Adrenal gland (tissue), 12 donors: Measurements from ENCODE around the gene ANKRD33. TPM values are rescaled to one million over a fixed set of nuclear protein-coding genes. Genes with fewer than 3 reads are reported as not detected.

ENCODE experiments used
- DNase-seq, 7 donors: peaks; one replicate each; pipeline ENCODE4 v3.0.0-alpha.2; 2019 to 2020
- H3K27ac ChIP-seq, 5 donors: fragments of 200-600 bp; sonication (generic) in 4 of 5; 1 replicate in 3 of 5; 2 replicates in 2 of 5; pipeline versions ENCODE4 v1.5.1 to v1.8.0; 2016 to 2020; ENCODE audit warnings: mild to moderate bottlenecking in 1 of 5
- H3K27me3 ChIP-seq: fragments of 200-600 bp; 2 replicates; pipeline ENCODE4 v1.8.0; 2021
- H3K36me3 ChIP-seq, 2 donors: fragments of 200-600 bp; replicated peaks in 1 of 2; 1 replicate in 1 of 2; 2 replicates in 1 of 2; pipeline versions ENCODE4 v1.5.1 to v1.8.0; 2018 to 2022
- H3K4me1 ChIP-seq, 2 donors: fragments of 200-600 bp; replicated peaks in 1 of 2; 1 replicate in 1 of 2; 2 replicates in 1 of 2; pipeline versions ENCODE4 v1.5.1 to v1.8.0; 2018 to 2021
- H3K4me3 ChIP-seq, 4 donors: fragments of 200-600 bp; sonication (generic) in 3 of 4; one replicate each; pipeline ENCODE4 v1.5.1; 2016 to 2018
- H3K9me3 ChIP-seq, 3 donors: fragments of 200-600 bp; sonication (generic) in 1 of 3; replicated peaks in 1 of 3; 1 replicate in 2 of 3; 2 replicates in 1 of 3; pipeline versions ENCODE4 v1.5.1 to v1.8.0; 2016 to 2021
- POLR2A ChIP-seq, 2 donors: fragments of 450-650 bp; IDR thresholded peaks; one replicate each; pipeline ENCODE4 v1.6.1; 2017; ENCODE audit warnings: antibody characterized with exemption in 2 of 2, mild to moderate bottlenecking in 2 of 2, moderate library complexity in 1 of 2
- WGBS, 4 donors: extraction: QIAGEN DNeasy Blood & Tissue Kit in 2 of 4; methylation state at CpG; one replicate each; pipeline versions ENCODE4 v1.1.5 to v1.1.7; 2013 to 2017; 5-methylcytosine and 5-hydroxymethylcytosine counted together
- intact Hi-C, 2 donors: fragments of 100-400 bp; cut with DNase I; formaldehyde crosslinking; loops; one replicate each; pipeline versions ENCODE4 v1.14.1 to v1.15.0; 2022 to 2023
- polyA plus RNA-seq, 3 donors: library from polyadenylated mRNA; stranded (reverse); fragments of 200-250 nt in 2 of 3; fragments of 350-450 nt in 1 of 3; fragmentation: Illumina TruSeq in 1 of 3; extraction: RNeasy Lipid Tissue Mini Kit (QIAGEN cat#74804) in 1 of 3; gene quantifications; one replicate each; pipeline ENCODE4 v1.2.3, GENCODE V29; 2013 to 2014
- total RNA-seq, 9 donors: library from RNA; depleted of rRNA in 4 of 9; stranded (reverse); fragments of >200 nt in 4 of 9; fragments of 120-200 nt in 1 of 9; fragmentation: NEBNext Ultra II Directional in 1 of 9; extraction: Animal tissue kit (Norgen Biotek cat#: 25700) in 1 of 9; gene quantifications; one replicate each; pipeline versions ENCODE4 v1.1.0 to v1.2.4, GENCODE V29; 2013 to 2023
- TF ChIP-seq, protein P1 (sequence below), 6 experiments: fragments of 450-650 bp in 4 of 6; fragments of 200-600 bp in 2 of 6; sonication (generic) in 1 of 6; IDR thresholded peaks; 1 replicate in 5 of 6; 2 replicates in 1 of 6; pipeline versions ENCODE4 v1.5.1 to v1.8.0; 2016 to 2021; ENCODE audit warnings: antibody characterized with exemption in 6 of 6, mild to moderate bottlenecking in 2 of 6, moderate library complexity in 1 of 6
- donor health status: healthy with polysubstance abuse.
- donor health status: Bipolar disorder and iron deficiency.
- donor health status: DM: yes; HTN: yes; CAD: no.
- donor health status: DM: no; HTN: no; CAD: no.
- donor health status: DM: no; HTN: no; CAD: no.
- donor health status: DM: yes; HTN: yes; CAD: no.

Gene ANKRD33
- total and polyA plus RNA-seq, 12 donors = 0.06 to 0.41 (median 0.24) TPM; not detected in 9

DNA sequence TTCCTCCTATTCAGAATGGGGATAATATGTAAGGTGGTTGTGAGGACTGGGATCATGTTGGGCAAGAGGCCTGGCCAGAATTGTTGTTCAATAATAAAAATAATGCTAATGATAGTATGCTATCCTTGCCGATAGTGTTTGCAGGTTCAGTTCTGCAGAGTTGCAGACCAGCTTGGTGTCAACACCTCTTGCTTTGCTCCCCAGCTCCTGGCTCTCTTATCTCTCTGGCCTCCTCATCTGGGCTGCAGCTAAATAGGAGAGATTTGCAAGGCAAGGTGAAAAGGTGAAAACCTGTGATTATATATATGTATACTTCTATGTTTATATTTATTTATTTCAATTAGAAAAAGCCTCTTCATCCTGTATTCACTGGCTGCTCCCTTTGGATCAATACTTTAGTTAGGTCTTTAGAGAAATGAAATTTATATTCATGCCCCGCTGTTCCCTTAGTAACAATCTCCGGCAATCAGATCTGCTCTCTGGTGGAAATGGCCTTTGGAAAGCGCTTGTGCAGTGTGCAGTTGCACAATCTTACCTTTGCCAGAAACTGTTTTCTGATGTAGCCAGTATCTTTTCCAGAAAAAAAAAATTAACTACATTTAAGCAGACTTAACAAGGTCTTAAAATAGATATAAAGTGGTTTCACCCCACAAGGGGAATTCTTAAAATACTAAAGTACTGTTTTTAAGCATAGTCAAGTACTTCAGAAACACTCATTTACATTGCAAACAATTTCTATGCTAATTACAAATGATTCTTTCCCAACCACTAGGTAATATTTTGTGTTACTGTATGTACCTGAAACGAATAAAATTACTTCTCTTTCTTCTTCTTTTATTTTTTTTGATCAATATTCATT is 44.5 kb downstream of the ANKRD33 start:
- H3K36me3 ChIP-seq = no peaks in the 10 kb centered on the region
- no peaks in the 10 kb centered on the region for H3K4me1 ChIP-seq
- WGBS, 4 donors = 67 to 76% (median 72%) methylated on average over 5 of the region's 5 CpGs
- no peak overlapping the region for H3K4me3 ChIP-seq
- intact Hi-C loops = no loop called here
- H3K27ac ChIP-seq = no peak overlapping the region
- H3K9me3 ChIP-seq = no peaks in the 10 kb centered on the region
- H3K27me3 ChIP-seq = no peaks in the 10 kb centered on the region
- no peak for DNase-seq
- TF ChIP-seq, protein P1, sequence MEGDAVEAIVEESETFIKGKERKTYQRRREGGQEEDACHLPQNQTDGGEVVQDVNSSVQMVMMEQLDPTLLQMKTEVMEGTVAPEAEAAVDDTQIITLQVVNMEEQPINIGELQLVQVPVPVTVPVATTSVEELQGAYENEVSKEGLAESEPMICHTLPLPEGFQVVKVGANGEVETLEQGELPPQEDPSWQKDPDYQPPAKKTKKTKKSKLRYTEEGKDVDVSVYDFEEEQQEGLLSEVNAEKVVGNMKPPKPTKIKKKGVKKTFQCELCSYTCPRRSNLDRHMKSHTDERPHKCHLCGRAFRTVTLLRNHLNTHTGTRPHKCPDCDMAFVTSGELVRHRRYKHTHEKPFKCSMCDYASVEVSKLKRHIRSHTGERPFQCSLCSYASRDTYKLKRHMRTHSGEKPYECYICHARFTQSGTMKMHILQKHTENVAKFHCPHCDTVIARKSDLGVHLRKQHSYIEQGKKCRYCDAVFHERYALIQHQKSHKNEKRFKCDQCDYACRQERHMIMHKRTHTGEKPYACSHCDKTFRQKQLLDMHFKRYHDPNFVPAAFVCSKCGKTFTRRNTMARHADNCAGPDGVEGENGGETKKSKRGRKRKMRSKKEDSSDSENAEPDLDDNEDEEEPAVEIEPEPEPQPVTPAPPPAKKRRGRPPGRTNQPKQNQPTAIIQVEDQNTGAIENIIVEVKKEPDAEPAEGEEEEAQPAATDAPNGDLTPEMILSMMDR (IDR thresholded peaks at IDR 0.05) = no peak
- TF ChIP-seq POLR2A (IDR thresholded peaks at IDR 0.05) = no peak

DNA sequence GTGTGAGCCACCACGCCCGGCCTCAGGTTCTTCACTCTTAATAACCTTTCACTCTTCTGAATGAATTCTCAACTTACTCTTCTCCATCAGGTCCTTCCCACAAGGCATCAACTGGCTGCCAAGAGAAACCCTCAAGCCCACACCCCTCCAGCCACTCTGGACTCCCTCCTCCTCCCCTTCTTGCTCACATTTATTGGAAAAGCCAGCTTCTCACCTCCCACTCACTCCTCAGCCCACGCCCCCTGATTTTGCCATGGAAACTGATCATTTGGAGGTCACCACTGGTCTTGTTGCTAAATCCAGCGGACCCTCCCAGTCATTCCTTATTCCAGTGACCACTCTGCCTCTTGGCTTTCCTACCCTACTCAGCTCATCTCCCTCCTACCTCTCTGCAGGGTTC is 46.2 kb downstream of the ANKRD33 start:
- intact Hi-C loops = no loop called here
- Histone ChIP-seq H3K36me3 (no peaks in the 10 kb centered on the region), H3K9me3 (no peaks in the 10 kb centered on the region), H3K4me3 (no peak overlapping the region), H3K27me3 (no peaks in the 10 kb centered on the region), H3K4me1 (no peaks in the 10 kb centered on the region), H3K27ac (no peak overlapping the region)
- DNase-seq = no peak
- 88 to 90% (median 89%) methylated on average over 4 of the region's 4 CpGs for WGBS, 4 donors
- TF ChIP-seq, protein P1 (IDR thresholded peaks at IDR 0.05) = no peak
- no peak for TF ChIP-seq POLR2A (IDR thresholded peaks at IDR 0.05)

DNA sequence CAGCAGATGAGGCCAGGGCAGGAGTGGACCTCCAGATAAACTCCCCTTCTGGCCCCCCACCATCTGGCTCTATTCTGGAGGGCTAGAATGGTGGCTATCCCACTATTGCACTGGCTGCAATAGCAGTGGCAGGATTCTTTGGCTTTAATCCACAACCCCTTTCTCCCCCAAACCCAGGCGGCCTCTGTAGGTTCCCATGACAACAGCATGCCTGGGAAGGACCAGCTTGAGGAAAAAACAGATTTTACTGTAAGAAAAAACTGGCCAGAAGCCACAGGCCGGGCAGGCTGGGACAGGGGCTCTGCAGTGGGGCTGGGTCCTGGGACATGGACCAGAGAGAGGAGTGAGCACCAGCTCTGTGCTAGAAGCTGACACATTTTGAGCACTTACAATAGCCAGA is 50.0 kb downstream of the ANKRD33 start:
- Histone ChIP-seq H3K27me3 (no peaks in the 10 kb centered on the region), H3K36me3 (no peaks in the 10 kb centered on the region), H3K4me3 (no peak overlapping the region), H3K4me1 (peaks cover 0 to 6% of the 10 kb centered on the region in 2 donors), H3K9me3 (no peaks in the 10 kb centered on the region), H3K27ac (no peak overlapping the region)
- intact Hi-C loops = no loop called here
- peak in 1 of 7 donors; percentile 47 for DNase-seq
- WGBS, 4 donors = 68 to 78% (median 74%) methylated on average over 2 of the region's 2 CpGs
- TF ChIP-seq, protein P1 (IDR thresholded peaks at IDR 0.05) = no peak
- TF ChIP-seq POLR2A (IDR thresholded peaks at IDR 0.05) = no peak

DNA sequence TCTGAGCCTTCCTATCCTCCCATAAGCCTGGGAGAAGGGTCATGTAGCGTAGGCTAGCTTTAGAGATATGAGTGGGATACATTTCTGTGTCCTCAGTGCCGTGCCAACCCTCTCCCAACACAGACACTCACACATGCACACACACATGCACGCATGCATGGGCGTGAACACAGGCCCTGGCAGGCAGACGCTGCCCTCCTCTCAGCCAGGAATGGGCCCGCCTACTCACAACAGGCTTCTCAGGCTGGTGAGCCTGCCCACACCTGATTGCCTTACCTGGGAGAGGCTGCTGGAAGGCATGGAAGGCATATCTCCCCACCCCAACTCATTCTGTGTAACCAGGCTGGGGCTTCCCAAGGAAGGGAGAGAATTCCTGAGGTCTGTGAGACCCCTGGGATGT is 50.8 kb downstream of the ANKRD33 start:
- DNase-seq = peak in 1 of 7 donors; percentile 18
- 88 to 91% (median 91%) methylated on average over 5 to 6 of the region's 6 CpGs for WGBS, 4 donors
- Histone ChIP-seq H3K27ac (no peak overlapping the region), H3K4me1 (peaks cover 0 to 6% of the 10 kb centered on the region in 2 donors), H3K9me3 (no peaks in the 10 kb centered on the region), H3K27me3 (no peaks in the 10 kb centered on the region), H3K4me3 (no peak overlapping the region), H3K36me3 (no peaks in the 10 kb centered on the region)
- intact Hi-C loops = no loop called here
- no peak for TF ChIP-seq POLR2A (IDR thresholded peaks at IDR 0.05)
- TF ChIP-seq, protein P1 (IDR thresholded peaks at IDR 0.05) = no peak
